Neural crest cell (in vitro differentiated cells): ENCODE measurements around the gene CPXM2. TPM values are rescaled to one million over a fixed set of nuclear protein-coding genes. Genes with fewer than 3 reads are reported as not detected.

Experiments
- DNase-seq: peaks from one replicate; pipeline ENCODE4 v3.0.0; 2021; ENCODE audit warnings: low read depth, mixed read lengths, low spot score
- H3K27ac Mint-ChIP-seq: one replicate; pipeline ENCODE4 v1.8.0; 2021; ENCODE audit warnings: mild to moderate bottlenecking, mixed read lengths; ENCODE audit not compliant: unreplicated experiment
- H3K27me3 Mint-ChIP-seq: 2 replicates; pipeline ENCODE4 v1.8.0; 2021; ENCODE audit warnings: low read depth, mild to moderate bottlenecking, mixed read lengths
- H3K36me3 Mint-ChIP-seq: 2 replicates; pipeline ENCODE4 v1.8.0; 2021; ENCODE audit warnings: low read depth, mild to moderate bottlenecking, mixed read lengths
- H3K4me1 Mint-ChIP-seq: 2 replicates; pipeline ENCODE4 v1.8.0; 2021; ENCODE audit warnings: mixed read lengths
- H3K4me3 Mint-ChIP-seq: one replicate; pipeline ENCODE4 v1.8.0; 2021; ENCODE audit warnings: mild to moderate bottlenecking, mixed read lengths
- H3K9me3 Mint-ChIP-seq: 2 replicates; pipeline ENCODE4 v1.8.0; 2021; ENCODE audit warnings: mixed read lengths
- CTCF ChIP-seq: fragments of 200-600 bp; sonication (generic); conservative IDR thresholded peaks from 2 replicates; pipeline ENCODE4 v1.5.0; 2021; ENCODE audit warnings: antibody characterized with exemption, mild to moderate bottlenecking
- total RNA-seq: library from RNA; stranded (reverse); gene quantifications from 2 replicates; pipeline ENCODE4 v1.2.1, GENCODE V29; 2021

The CPXM2 gene
- total RNA-seq, 1 donor from 2014 or later, result not detected

GRCh38 chr10:123896246-123896927 is 4.8 kb upstream of the CPXM2 start:
- no peak overlapping the region for H3K4me3 Mint-ChIP-seq
- TF ChIP-seq CTCF, result no peak
- H3K36me3 Mint-ChIP-seq, result peaks cover 5% of the 10 kb centered on the region
- peaks cover 10% of the 10 kb centered on the region for H3K9me3 Mint-ChIP-seq
- peaks cover 63% of the 10 kb centered on the region for H3K27me3 Mint-ChIP-seq
- H3K27ac Mint-ChIP-seq, result no peak overlapping the region
- DNase-seq, result no peak
- H3K4me1 Mint-ChIP-seq, result no peaks in the 10 kb centered on the region

GRCh38 chr10:123893651-123894050 is 2.0 kb upstream of the CPXM2 start:
- Mint-ChIP-seq H3K4me3 (no peak overlapping the region), H3K27me3 (peaks cover 83% of the 10 kb centered on the region), H3K9me3 (no peaks in the 10 kb centered on the region), H3K4me1 (no peaks in the 10 kb centered on the region), H3K36me3 (no peaks in the 10 kb centered on the region), H3K27ac (no peak overlapping the region)
- TF ChIP-seq CTCF, result no peak
- no peak for DNase-seq

GRCh38 chr10:123890756-123891143 is 857 bp downstream of the CPXM2 start:
- Mint-ChIP-seq H3K9me3 (no peaks in the 10 kb centered on the region), H3K4me3 (no peak overlapping the region), H3K4me1 (peaks cover 10% of the 10 kb centered on the region), H3K27ac (no peak overlapping the region), H3K27me3 (peaks cover 85% of the 10 kb centered on the region), H3K36me3 (no peaks in the 10 kb centered on the region)
- no peak for TF ChIP-seq CTCF
- no peak for DNase-seq

GRCh38 chr10:123890226-123890625 is 1.4 kb downstream of the CPXM2 start:
- no peak for TF ChIP-seq CTCF
- H3K36me3 Mint-ChIP-seq, result no peaks in the 10 kb centered on the region
- H3K9me3 Mint-ChIP-seq, result no peaks in the 10 kb centered on the region
- peaks cover 79% of the 10 kb centered on the region for H3K27me3 Mint-ChIP-seq
- H3K4me1 Mint-ChIP-seq, result peaks cover 10% of the 10 kb centered on the region
- no peak overlapping the region for H3K4me3 Mint-ChIP-seq
- no peak overlapping the region for H3K27ac Mint-ChIP-seq
- DNase-seq, result no peak

- no peaks in the 10 kb centered on the region for H3K9me3 Mint-ChIP-seq
- H3K4me1 Mint-ChIP-seq, result peaks cover 10% of the 10 kb centered on the region
- H3K36me3 Mint-ChIP-seq, result no peaks in the 10 kb centered on the region
- no peak for DNase-seq
- peaks cover 79% of the 10 kb centered on the region for H3K27me3 Mint-ChIP-seq
- no peak overlapping the region for H3K27ac Mint-ChIP-seq
- TF ChIP-seq CTCF, result no peak
- H3K4me3 Mint-ChIP-seq, result no peak overlapping the region
Observed at GRCh38 chr10:123889821-123890220, 1.8 kb downstream of the CPXM2 start.
